Measurements from ENCODE around the gene TOMM6.
"Not testable (repeated sequence)": the region's sequence is repeated elsewhere in the genome, so short reads cannot be mapped to it uniquely, and the experiment has no call there.

The TOMM6 gene

DNA sequence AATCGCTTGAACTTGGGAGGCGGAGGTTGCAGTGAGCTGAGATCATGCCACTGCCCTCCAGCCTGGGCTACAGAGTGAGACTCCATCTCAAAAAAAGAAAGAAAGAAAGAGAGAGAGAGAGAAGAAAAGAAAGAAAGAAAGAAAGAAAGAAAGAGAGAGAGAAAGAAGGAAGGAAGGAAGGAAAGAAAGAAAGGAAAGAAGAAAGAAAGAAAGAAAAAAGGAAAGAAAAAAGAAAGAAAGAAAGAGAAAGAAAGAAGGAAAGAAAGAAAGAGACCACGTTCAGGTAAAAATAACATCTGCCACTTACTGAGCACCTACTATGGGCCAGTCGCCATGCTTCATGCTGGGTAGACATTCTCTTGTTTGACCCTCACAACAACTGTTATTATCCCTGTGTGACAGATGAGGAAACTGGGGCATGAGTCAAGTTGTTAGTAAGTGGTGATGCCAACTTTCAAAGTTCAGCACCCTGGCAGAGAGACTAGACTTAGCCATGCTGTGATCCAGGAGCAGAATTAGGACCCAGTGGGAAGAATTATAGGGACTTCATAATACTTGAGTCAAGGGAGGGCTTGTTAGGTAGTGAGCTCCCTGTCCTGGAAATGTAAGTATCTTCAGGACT, 21.3 kb upstream of the TOMM6 start:
- DNase-seq, result not testable (repeated sequence)

DNA sequence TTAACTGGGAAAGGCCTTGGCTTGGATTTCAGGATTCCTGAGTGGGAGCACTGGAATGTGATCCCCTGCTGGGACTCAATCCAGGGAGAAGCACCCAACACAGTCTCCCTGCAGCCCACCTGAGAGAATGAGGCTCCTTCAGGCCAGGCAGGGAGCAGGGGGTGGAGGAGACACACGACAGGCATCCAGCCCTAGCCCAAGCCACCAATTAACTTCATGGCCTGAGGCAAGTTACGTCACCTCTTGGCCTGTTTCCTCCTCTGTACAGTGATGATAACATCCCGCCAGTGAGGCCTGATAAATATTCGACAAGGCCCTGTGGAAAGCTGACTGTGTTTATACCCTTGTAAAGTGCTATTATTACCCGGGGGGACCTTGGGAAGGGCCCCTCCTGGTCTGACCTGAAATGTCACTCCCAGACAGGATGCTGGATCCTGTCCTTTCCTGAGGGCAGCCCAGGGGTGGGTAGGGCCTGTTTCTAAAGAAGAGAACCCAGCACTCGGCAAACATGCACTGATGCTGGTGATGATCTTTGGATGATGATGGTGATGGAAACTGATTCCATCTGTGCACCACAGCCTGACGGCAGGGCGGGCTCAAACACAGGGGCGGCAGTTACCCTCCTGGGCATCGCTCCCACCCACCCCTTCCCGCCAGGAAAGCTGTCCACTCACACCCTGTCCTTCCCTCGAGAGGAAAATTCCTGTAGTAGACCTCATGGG, 20.2 kb upstream of the TOMM6 start:
- peak; percentile 64 for DNase-seq

DNA sequence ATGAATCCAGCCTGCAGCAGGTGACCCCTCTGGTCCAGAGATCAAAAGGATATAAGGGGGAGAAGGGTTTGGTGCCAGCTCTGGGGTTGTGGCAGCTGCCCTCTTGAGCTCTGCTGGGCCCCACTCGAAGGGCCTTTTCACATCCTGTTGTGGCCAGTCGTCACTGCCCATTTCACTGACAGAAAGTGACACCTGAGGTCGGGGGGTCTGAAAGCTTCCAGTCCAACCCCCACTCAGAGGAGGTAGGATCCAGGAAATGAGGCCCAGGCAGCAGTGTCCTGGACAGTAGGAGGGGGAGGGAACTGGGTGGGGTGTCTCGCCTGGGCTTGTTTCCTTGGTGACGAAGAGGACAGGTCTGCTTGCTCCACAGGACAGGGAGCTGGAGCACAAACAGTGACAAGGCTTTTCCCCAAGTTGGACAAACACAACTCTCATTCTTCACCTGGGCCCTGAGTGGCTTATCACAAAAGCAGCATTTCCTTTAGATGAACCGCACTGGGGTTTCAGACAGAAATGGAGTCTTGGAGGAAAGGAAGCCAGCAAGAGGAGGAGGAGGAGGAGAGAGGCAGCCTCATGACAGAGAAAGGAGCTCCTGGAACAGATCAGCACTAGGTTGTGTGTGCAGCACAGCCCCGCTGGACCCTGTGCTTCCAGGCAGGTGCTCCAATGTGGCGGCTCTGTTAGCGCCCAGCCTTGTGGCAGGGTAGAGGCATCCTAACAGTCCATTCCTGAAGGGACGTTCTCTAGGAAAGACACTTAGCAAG, 18.8 kb upstream of the TOMM6 start:
- no peak for DNase-seq

DNA sequence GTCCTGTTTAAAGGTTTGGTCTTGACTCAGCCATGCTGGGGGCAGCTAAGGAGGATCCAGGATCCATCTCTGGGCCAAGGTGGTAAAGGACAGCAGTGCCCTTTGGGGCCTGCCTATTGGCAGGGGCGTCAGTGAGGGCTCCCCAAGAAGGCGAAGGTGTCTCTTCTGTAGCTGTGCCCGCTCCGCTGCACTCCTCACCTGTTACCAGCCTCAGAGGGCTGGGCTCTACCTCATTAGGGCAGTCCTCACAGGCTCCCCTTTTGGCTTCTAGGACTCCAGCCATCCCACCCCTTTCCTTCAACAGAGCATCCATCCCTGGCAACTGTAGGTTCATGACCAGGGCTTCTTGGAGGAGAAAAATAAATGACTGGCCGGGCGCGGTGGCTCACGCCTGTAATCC, 18.1 kb upstream of the TOMM6 start:
- no peak for DNase-seq

- DNase-seq, result no peak
These were observed 17.0 kb upstream of the TOMM6 start for GRCh38 chr6:41770381-41771057.

- no peak for DNase-seq
These were observed 16.2 kb upstream of the TOMM6 start for GRCh38 chr6:41771058-41771983.

- no peak for DNase-seq
These were observed 12.7 kb upstream of the TOMM6 start for GRCh38 chr6:41774841-41775240.

- DNase-seq, result no peak
These were observed 12.1 kb upstream of the TOMM6 start for GRCh38 chr6:41775293-41775882.

GRCh38 chr6:41777551-41778285, 9.8 kb upstream of the TOMM6 start:
- DNase-seq, result no peak

DNA sequence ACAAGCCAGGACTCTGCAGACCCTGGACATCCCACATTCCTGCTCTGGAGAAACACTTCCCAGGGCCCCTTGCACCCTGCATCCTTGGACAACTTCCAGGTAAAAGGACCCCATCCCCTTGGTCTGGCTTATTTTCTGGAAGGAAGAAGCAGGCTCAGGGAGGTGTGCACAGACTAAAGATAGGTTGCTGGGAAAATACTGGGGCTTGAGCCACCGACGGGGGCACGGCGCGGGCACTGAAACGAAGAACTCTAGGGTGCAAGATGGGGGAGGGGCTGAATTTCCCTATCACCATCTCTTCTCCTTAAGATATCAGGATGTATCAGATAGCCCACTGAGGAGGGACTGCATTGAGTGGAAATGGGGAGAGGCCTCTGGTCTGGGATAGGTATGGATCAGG, 8.6 kb upstream of the TOMM6 start:
- no peak for DNase-seq

DNA sequence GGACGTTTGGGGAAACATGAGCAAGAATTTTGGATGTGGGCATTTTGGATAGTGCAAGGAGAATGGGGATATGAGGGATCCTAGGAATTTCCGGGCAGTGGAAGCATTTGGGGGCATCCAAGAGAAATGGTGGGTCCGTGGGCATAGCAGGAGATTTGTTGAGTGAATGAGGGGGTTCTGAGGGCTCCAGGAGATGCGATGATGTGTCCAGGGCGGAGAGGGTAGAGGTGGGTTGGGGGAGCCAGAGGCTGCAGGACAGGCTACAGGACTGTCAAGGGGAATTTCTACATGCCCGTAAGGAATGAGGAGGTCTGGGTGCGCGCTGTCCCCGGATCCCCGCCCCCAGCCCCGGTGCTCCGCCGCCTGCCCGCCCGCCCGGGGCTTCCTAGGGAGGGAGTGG, 8.2 kb upstream of the TOMM6 start:
- DNase-seq, result no peak

- peak; percentile 92 for DNase-seq
These were observed 7.5 kb upstream of the TOMM6 start, which contains the start of gene FRS3 for GRCh38 chr6:41779788-41780550. TSS of gene FRS3 (minus strand) at chr6:41779900. CDS start at chr6:41776987, 2,913 bp downstream.

- no peak for DNase-seq
These were observed 6.7 kb upstream of the TOMM6 start, which contains the start of gene PRICKLE4 for GRCh38 chr6:41780551-41781365. TSS of gene PRICKLE4 (plus strand) at chr6:41780782. CDS start at chr6:41783474, 2,692 bp downstream.

GRCh38 chr6:41781366-41781730, 6.1 kb upstream of the TOMM6 start:
- DNase-seq, result no peak

DNA sequence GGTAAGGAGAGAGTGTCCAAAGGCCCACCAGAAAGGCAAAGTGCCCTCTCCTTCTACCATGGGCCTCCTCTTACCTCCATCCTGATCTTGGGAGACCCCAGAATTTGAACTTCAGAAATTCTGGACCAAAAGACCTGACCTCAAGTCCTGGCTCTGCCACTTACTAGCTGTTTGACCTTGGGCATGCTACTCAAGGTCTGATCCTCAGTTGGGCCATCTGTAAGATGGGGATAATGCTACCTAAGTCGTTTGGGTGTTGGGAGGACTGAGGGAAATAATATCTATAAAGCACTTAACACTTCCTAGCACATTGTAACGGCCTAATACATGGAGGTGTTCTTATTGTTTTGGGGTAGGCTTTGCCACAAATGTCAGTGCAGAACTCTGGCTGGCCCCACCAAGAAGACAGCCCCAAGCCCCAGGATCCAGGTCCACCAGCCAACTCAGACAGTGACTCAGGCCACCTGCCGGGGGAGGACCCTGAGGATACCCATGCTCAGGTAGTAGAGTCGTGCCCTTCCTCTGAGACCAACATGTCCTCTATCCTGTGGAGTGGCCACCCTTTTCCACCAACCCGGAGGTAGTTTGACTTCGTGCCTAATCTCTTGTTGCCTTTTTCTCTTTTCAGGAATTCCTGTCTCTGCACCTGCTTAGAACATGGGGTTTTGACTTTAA, 4.3 kb upstream of the TOMM6 start:
- DNase-seq, result no peak

- DNase-seq, result no peak
These were observed 2.8 kb upstream of the TOMM6 start for GRCh38 chr6:41784581-41785171.

DNA sequence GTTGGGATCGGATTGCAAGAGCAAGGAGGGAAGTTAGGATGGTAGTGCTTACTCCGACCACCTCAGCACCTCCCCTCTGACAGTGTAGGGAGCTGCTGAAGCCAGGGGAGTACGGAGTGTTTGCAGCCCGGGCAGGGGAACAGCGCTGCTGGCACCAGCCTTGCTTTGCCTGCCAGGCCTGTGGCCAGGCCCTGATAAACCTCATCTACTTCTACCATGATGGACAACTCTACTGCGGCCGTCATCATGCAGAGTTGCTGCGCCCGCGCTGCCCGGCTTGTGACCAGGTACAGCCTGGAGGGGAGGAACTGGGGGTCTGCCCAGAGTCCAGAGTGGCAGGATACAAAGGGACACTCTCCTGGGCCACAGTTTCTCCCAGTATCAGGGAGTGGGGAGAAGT, 2.2 kb upstream of the TOMM6 start:
- DNase-seq, result no peak
